ENCODE measurements around the gene MUC5B.
"Not testable (repeated sequence)": the region's sequence is repeated elsewhere in the genome, so short reads cannot be mapped to it uniquely, and the experiment has no call there.

Gene MUC5B

DNA sequence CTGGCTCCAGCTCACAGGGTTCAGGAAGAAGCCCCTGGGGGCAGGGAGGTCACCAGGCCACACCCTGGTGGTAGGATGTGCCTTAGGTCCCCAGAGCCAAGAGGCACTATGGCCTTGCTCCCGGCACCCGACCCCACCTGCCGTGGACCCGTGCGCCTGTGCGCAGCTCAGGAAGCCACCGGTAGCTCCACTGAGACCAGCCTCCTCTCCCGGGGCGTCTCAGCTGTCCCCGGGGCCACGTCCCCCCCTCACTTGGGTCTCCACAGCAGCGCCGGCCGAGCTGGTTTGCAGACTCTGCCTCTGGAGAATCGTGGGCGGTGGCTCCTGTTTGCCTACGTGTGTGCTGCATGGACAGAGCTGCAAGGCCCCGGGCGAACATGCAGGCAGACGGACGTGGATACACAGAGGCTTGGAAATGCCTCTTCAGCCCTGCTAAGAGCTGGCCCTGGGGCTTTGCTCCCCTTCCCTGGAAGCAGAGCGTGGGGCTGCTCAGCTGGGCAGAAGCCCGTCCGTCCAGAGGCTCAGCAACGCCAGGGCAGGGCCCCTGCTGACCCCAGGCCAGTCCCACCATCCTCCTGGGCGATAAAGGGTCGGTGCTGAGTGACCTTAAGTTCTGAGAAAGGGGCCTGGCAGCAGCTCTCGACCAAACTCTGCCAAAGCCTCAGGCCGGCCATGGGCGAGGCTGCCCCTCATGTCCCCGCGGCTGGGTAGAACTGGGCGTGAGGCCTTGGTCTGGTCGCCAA, 15.3 kb upstream of the MUC5B start:
- TF ChIP-seq, protein P1, sequence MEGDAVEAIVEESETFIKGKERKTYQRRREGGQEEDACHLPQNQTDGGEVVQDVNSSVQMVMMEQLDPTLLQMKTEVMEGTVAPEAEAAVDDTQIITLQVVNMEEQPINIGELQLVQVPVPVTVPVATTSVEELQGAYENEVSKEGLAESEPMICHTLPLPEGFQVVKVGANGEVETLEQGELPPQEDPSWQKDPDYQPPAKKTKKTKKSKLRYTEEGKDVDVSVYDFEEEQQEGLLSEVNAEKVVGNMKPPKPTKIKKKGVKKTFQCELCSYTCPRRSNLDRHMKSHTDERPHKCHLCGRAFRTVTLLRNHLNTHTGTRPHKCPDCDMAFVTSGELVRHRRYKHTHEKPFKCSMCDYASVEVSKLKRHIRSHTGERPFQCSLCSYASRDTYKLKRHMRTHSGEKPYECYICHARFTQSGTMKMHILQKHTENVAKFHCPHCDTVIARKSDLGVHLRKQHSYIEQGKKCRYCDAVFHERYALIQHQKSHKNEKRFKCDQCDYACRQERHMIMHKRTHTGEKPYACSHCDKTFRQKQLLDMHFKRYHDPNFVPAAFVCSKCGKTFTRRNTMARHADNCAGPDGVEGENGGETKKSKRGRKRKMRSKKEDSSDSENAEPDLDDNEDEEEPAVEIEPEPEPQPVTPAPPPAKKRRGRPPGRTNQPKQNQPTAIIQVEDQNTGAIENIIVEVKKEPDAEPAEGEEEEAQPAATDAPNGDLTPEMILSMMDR (conservative IDR thresholded peaks at IDR 0.05; ENCODE audit: low read depth, low read length): no peak
- no peak overlapping the region for H3K4me3 ChIP-seq (ENCODE audit: low read length)
- DNase-seq (ENCODE audit: low read depth): no peak

DNA sequence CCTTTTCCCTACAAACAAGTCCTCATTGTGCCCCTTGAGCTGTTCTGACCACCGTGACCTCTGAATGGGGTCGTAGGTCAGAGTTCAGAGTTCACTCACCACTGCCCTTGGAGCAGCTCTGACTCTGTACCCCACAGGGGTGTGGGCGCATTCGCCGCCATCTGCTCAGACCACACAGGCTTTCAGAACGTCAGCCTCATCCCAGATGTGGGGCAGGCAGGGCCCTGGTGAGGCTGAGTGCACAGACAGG, 14.8 kb upstream of the MUC5B start:
- H3K4me3 ChIP-seq (ENCODE audit: low read length): no peak overlapping the region
- DNase-seq (ENCODE audit: low read depth): no peak
- TF ChIP-seq, protein P1 (conservative IDR thresholded peaks at IDR 0.05; ENCODE audit: low read depth, low read length): no peak

DNA sequence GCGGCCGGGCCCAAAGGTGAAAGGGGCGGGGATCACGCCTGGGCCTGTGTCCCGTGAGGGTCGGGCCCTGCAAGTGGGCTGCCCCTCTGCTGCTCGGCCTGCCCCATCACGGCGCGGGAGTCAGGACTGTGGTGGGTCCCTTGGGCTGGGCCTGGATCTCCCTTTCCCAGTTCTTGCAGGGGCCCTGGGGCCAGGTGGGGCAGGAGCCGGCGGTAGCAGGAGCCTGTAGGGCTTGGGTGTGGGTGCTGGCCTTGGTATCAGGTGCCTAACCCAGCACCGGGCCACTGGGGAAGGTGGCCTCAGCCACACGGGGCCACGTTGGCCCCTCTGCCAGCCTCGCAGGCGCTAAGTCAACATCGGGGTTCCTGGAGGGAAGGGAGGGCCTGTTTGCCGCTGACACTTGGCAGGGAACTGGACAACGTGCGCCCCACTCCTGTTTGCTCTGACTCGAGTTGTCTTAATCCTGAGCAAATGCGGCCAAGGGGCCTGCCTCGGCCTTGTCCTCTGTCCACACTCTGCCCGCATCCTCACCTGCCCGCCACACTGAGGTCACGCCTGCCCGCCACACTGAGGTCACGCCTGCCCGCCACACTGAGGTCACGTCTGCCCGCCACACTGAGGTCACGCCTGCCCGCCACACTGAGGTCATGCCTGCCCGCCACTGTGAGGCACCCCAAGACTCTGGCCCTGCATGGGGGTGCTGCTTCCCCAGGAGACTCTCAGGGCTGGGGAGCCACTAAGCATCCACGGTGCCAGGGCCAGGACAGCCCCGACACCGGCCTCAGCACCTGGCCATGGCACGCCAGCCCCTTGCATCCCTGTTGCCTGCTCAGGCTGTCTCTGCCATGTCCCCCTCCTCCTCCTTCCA, 14.2 kb upstream of the MUC5B start:
- DNase-seq (ENCODE audit: low read depth): no peak
- TF ChIP-seq, protein P1 (conservative IDR thresholded peaks at IDR 0.05; ENCODE audit: low read depth, low read length): no peak
- H3K4me3 ChIP-seq (ENCODE audit: low read length): no peak overlapping the region

DNA sequence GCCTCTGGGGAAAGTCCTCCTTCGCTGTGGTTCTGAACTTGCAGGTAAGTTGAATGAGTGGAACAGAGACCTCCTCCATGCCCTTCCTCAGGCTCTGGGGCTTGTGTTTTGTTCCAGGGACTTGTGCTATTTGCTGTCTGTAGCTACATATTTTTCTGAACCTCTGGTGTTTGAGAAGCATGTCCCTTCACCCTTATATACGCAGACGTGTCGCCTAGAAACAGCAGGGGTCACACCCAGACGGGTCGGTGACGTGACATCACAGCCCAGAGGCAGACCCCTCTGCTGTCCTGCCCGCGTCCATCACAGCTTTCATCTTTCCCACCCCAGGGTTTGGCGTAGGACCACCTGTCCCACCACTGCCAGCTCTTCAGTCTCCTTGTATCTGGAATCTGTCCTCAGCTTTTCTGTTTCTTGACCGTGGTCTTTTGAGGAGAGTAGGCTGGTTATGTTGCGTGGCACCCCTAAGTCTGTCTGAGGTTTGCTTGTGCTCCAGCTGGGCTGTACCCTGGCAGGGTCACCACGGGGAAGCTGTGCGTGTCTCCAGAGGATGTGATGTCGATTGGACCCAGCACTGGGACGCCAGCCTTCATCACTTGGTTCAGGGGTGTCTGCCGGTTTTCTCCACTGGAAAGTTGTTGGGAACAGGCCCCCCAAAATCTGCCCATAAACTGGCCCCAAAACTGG, 13.4 kb upstream of the MUC5B start:
- H3K4me3 ChIP-seq (ENCODE audit: low read length): no peak overlapping the region
- TF ChIP-seq, protein P1 (conservative IDR thresholded peaks at IDR 0.05; ENCODE audit: low read depth, low read length): no peak
- DNase-seq (ENCODE audit: low read depth): no peak

DNA sequence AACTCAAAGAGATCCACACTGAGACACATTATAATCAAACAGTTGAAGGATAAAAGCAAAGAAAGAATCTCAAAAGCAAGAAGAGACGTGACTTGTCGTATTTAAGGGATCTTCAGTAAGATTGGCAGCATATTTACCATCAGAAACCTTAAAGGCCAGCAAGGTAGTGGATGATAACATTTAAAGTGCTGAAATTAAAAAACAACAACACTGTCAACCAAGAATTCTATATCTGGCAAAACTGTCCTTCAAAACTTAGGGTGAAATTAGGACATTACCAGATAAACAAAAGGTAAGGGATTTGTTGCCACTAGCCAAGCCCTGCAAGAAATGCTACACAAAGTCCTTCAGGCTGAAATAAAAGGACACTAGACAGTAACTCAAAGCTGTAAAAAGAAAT, 11.0 kb upstream of the MUC5B start:
- no peak overlapping the region for H3K4me3 ChIP-seq (ENCODE audit: low read length)
- TF ChIP-seq, protein P1 (conservative IDR thresholded peaks at IDR 0.05; ENCODE audit: low read depth, low read length): no peak
- no peak for DNase-seq (ENCODE audit: low read depth)

DNA sequence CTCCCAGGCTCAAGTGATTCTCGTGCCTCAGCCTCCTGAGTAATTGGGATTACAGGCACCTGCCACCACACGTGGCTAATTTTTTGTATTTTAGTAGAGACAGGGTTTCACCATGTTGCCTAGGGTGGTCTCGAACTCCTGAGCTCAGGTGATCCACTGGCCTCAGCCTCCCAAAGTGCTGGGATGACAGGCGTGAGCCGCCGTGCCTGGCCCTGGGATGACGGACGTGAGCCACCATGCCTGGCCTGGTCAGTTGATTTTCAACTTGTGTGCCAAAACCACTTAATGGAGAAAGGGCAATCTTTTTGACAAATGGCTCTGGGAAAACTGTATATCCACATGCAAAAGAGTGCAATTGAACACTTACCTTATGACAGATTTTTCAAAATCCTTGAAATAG, 7.0 kb upstream of the MUC5B start:
- not testable (repeated sequence) for DNase-seq (ENCODE audit: low read depth); H3K4me3 ChIP-seq (ENCODE audit: low read length)

DNA sequence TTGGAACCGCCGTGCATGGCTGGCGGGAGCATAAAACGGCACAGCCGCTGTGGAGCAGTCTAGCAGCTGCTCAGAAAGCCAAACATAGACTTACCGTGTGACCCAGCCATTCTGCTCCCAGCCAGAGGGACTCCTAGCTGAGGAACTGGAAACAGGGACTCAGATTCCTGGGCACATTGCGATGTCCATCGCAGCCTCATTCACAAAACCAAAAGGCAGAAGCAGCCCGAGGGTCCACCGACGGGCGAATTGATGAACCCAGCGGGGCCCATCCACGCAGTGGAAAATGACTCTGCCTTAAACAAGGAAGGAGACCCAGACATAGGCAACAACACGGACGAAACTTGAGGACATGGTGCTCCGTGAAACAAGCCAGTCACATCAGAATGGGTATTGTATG, 5.7 kb upstream of the MUC5B start:
- DNase-seq (ENCODE audit: low read depth): no peak
- TF ChIP-seq, protein P1 (conservative IDR thresholded peaks at IDR 0.05; ENCODE audit: low read depth, low read length): no peak
- H3K4me3 ChIP-seq (ENCODE audit: low read length): no peak overlapping the region

All from retinal pigment epithelial cell (primary cell).